Effector memory CD8-positive, alpha-beta T cell (primary cell): Measurements from ENCODE around the gene NAGLU.
A peak's percentile ranks its signal among the peaks of the same experiment; 100 is the strongest.

Source experiments
- ATAC-seq: fragments of 150-1000 bp; cut with Tn5 transposase; replicated peaks from 2 replicates; pipeline ENCODE4 v1.10.0; 2021; ENCODE audit warnings: mild to moderate bottlenecking, moderate library complexity
- DNase-seq, 3 experiments: peaks; one replicate each; pipeline ENCODE4 v3.0.0; 2021
- H3K27ac Mint-ChIP-seq, 2 donors: one replicate each; pipeline ENCODE4 v1.8.0; 2022; ENCODE audit warnings: mild to moderate bottlenecking in 2 of 2, mixed read lengths in 2 of 2, moderate library complexity in 2 of 2
- H3K27me3 Mint-ChIP-seq, 2 donors: one replicate each; pipeline ENCODE4 v1.8.0; 2022; ENCODE audit warnings: mixed read lengths in 2 of 2
- H3K36me3 Mint-ChIP-seq: one replicate; pipeline ENCODE4 v1.8.0; 2022; ENCODE audit warnings: mild to moderate bottlenecking, moderate library complexity, mixed read lengths; ENCODE audit not compliant: insufficient read depth
- H3K4me1 Mint-ChIP-seq, 2 donors: one replicate each; pipeline ENCODE4 v1.8.0; 2022; ENCODE audit warnings: low read depth in 2 of 2, mixed read lengths in 2 of 2
- H3K4me3 Mint-ChIP-seq, 2 donors: one replicate each; pipeline ENCODE4 v1.8.0; 2022; ENCODE audit warnings: mild to moderate bottlenecking in 2 of 2, mixed read lengths in 2 of 2, moderate library complexity in 2 of 2
- H3K9me3 Mint-ChIP-seq, 2 donors: one replicate each; pipeline ENCODE4 v1.8.0; 2022; ENCODE audit warnings: mixed read lengths in 2 of 2

The NAGLU gene

DNA sequence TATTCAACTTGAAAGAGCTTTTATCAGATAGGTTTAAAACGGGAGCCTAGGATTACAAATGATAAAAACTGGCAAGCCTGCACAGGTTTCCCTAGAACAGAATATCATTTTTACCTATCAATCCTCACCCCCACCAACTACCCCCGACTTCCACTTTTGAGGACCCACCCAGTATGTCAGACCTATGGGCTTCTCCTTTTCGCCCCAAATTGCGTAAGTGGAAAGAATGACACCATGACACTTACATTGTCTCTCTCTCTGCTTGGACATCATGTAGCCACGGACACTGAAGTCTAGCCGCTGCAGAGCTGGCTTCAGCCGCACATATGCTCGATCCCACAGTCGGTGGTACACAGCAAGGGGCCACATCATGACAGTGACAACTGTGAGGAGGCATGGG lies 48.8 kb downstream of the NAGLU start:
- Mint-ChIP-seq H3K27ac (peak overlapping the region in 1 of 2 donors; percentile 38), H3K4me3 (no peak overlapping the region), H3K36me3 (peaks cover 94% of the 10 kb centered on the region), H3K27me3 (no peaks in the 10 kb centered on the region), H3K9me3 (no peaks in the 10 kb centered on the region), H3K4me1 (peaks cover 5% of the 10 kb centered on the region in 2 donors)
- DNase-seq (no peak), ATAC-seq (no peak)

DNA sequence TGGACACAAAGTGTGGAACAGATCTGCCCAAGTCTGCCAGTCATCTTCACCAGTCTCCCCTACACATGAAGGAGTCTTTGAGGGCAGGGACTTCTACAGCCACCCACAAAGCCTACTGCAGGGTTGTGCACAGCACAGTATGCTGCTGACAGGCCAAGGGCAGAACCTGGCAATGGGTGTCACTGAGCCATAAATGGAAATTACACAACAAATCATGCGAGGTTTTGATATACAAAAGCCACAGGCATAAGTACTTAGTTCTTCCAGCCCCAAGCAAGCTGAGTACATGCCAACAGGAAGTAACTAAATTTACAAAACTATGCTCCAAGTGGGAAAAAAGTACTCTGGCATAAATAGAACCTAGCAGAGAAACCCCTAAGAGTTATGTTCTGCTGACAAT lies 49.3 kb downstream of the NAGLU start:
- ATAC-seq = no peak
- Mint-ChIP-seq H3K36me3 (peaks cover 98% of the 10 kb centered on the region), H3K27me3 (no peaks in the 10 kb centered on the region)

DNA sequence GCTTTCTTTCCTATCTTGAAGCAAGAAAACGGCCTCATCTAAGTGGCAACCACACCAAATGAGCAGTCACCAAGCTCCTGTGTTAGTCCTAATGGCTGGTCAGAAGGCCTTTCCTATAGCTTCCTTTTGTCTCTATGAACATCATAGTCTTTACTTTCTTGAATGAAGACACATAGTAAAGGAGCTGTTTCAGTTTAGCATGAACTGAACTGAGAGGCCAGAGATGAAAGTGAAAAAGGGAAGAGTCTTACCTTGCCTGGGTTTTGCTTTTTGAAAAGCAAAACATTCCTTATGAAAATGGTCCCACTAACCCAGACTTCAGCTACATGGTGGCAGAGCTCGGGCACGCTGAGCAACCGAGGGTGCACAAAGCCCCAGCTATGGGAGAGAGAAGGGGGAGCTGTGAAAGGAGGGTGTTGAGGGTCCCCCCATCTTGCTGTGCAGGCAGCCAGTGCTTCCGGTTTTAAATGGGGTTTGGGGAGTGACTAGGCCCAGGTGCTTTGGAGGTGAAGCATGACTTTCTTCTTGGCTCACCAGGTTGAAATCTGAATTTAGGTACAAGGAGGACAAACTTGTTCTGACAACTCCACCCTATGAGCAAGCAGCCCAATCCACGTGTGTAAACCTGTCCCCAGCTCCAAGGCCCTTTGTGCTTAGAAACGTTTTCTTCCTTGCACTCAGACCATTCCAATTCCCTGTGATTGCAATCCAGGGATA lies 50.6 kb downstream of the NAGLU start:
- Mint-ChIP-seq H3K36me3 (peaks cover 99% of the 10 kb centered on the region), H3K9me3 (no peaks in the 10 kb centered on the region), H3K4me3 (no peak overlapping the region), H3K27me3 (no peaks in the 10 kb centered on the region), H3K4me1 (peaks cover 5% of the 10 kb centered on the region in 2 donors), H3K27ac (peak overlapping the region in 1 of 2 donors; percentile 86)
- no peak for DNase-seq
- ATAC-seq = no peak

More for the DNA sequence above, 49.3 kb downstream of the NAGLU start:
- H3K4me3 Mint-ChIP-seq = no peak overlapping the region
- H3K9me3 Mint-ChIP-seq = no peaks in the 10 kb centered on the region
- no peak for DNase-seq
- peaks cover 5% of the 10 kb centered on the region in 2 donors for H3K4me1 Mint-ChIP-seq
- H3K27ac Mint-ChIP-seq = peak overlapping the region in 1 of 2 donors; percentile 38

DNA sequence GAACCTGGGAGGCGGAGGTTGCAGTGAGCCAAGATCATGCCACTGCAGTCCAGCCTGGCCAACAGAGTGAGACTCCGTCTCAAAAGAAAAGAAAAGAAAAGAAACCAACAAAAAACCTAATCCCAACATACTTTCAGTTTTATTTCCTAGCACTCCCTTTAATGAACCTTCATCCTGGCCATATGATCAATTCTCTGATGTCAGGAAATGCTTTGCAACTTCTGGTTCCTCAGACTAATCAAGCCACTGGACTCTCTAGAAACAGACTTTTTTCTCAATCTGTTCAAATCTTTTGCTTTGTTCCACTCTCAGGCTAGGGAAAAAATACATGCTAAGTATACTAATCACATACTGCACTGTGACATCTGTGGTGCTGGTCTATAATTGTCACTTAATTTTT lies 54.8 kb downstream of the NAGLU start:
- ATAC-seq (no peak), DNase-seq (no peak)
- H3K4me1 Mint-ChIP-seq = peaks cover 5 to 16% of the 10 kb centered on the region in 2 donors
- no peak overlapping the region for H3K27ac Mint-ChIP-seq
- no peak overlapping the region for H3K4me3 Mint-ChIP-seq
- H3K27me3 Mint-ChIP-seq = no peaks in the 10 kb centered on the region
- H3K36me3 Mint-ChIP-seq = peaks cover 90% of the 10 kb centered on the region
- H3K9me3 Mint-ChIP-seq = no peaks in the 10 kb centered on the region

DNA sequence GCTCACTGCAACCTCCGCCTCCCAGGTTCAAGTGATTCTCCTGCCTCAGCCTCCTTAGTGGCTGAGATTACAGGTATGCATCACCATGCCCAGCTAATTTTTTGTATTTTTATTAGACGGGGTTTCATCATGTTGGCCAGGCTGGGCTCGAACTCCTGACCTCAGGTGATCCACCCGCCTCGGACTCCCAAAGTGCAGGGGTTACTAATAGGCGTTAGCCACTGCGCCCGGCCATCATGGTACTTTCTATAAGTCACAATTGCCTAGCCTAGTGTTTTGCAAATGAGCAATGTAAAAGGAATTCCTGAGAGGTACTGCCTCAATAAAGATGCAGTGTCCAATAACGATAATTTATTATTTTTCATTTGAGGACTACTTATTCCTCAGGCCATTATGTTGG lies 55.4 kb downstream of the NAGLU start:
- Mint-ChIP-seq H3K27me3 (no peaks in the 10 kb centered on the region), H3K36me3 (peaks cover 90% of the 10 kb centered on the region), H3K9me3 (no peaks in the 10 kb centered on the region), H3K27ac (no peak overlapping the region), H3K4me1 (peaks cover 7 to 18% of the 10 kb centered on the region in 2 donors), H3K4me3 (no peak overlapping the region)
- ATAC-seq (no peak), DNase-seq (no peak)
